Calu3 (cell line): ENCODE results near the gene RBPMS2. TPM values are rescaled to one million over a fixed set of nuclear protein-coding genes. Genes with fewer than 3 reads are reported as not detected.
A peak's percentile ranks its signal among the peaks of the same experiment; 100 is the strongest.

Experiments used
- BruUV-seq: library from RNA; stranded (reverse); fragments of 400-500 nt; replicated peaks from 2 replicates; lab custom pipeline; 2021; lab: Mats Ljungman, UMichigan
- CTCF ChIA-PET: fragments of 300-600 bp; sonication (Branson Sonifier 250); formaldehyde crosslinking; loops from one replicate; lab custom pipeline; 2022; ENCODE audit warnings: antibody characterized with exemption; lab: Charles Lee
- DNase-seq: peaks from one replicate; pipeline ENCODE4 v3.0.0; 2022
- H3K27ac Mint-ChIP-seq: one replicate; pipeline ENCODE4 v1.8.0; 2022; ENCODE audit warnings: mixed read lengths; ENCODE audit not compliant: unreplicated experiment
- H3K27me3 Mint-ChIP-seq: one replicate; pipeline ENCODE4 v1.8.0; 2022; ENCODE audit warnings: mixed read lengths; ENCODE audit not compliant: unreplicated experiment
- H3K36me3 Mint-ChIP-seq: one replicate; pipeline ENCODE4 v1.8.0; 2022; ENCODE audit warnings: mild to moderate bottlenecking, moderate library complexity, mixed read lengths; ENCODE audit not compliant: insufficient read depth, unreplicated experiment
- H3K4me1 Mint-ChIP-seq: one replicate; pipeline ENCODE4 v1.8.0; 2022; ENCODE audit warnings: mild to moderate bottlenecking, low read depth, mixed read lengths; ENCODE audit not compliant: unreplicated experiment
- H3K4me3 Mint-ChIP-seq: one replicate; pipeline ENCODE4 v1.8.0; 2022; ENCODE audit warnings: mild to moderate bottlenecking, low read depth, moderate library complexity, mixed read lengths; ENCODE audit not compliant: unreplicated experiment
- H3K9me3 Mint-ChIP-seq: one replicate; pipeline ENCODE4 v1.8.0; 2022; ENCODE audit warnings: low read depth, mixed read lengths; ENCODE audit not compliant: unreplicated experiment
- CTCF ChIP-seq: fragments of 200-600 bp; IDR thresholded peaks from one replicate; pipeline ENCODE4 v1.8.0; 2022; ENCODE audit warnings: antibody characterized with exemption; ENCODE audit not compliant: unreplicated experiment
- intact Hi-C: fragments of 100-400 bp; cut with micrococcal nuclease; formaldehyde crosslinking; loops from one replicate; pipeline ENCODE4 v1.10.0; 2022; ENCODE audit not compliant: unreplicated experiment
- total RNA-seq: library from RNA; stranded (reverse); gene quantifications from 2 replicates; pipeline ENCODE4 v1.2.3, GENCODE V29; 2022

Gene RBPMS2
- total RNA-seq, 1 experiment from 2014 or later: 1.4 TPM

- Mint-ChIP-seq H3K4me3 (no peak overlapping the region), H3K9me3 (no peaks in the 10 kb centered on the region), H3K27me3 (peaks cover 34% of the 10 kb centered on the region), H3K36me3 (no peaks in the 10 kb centered on the region), H3K27ac (no peak overlapping the region), H3K4me1 (no peaks in the 10 kb centered on the region)
- intact Hi-C loops: no loop called here
- DNase-seq: peak; percentile 32
- no TSS peak for BruUV-seq
- CTCF ChIA-PET: interaction anchor here (0.5 to 1.6 kb wide), 4 partner anchors 9 to 70 kb away, joined by 4 to 5 read pairs (median 4); no protein-coding TSS in a partner anchor
- no peak for TF ChIP-seq CTCF
These were observed 34.8 kb downstream of the RBPMS2 start for GRCh38 chr15:64740311-64741170.

GRCh38 chr15:64739577-64740143, 35.7 kb downstream of the RBPMS2 start:
- no peak overlapping the region for H3K4me3 Mint-ChIP-seq
- intact Hi-C loops: no loop called here
- peaks cover 34% of the 10 kb centered on the region for H3K27me3 Mint-ChIP-seq
- no peaks in the 10 kb centered on the region for H3K4me1 Mint-ChIP-seq
- CTCF ChIA-PET: no interaction called here
- H3K36me3 Mint-ChIP-seq: no peaks in the 10 kb centered on the region
- no TSS peak for BruUV-seq
- no peaks in the 10 kb centered on the region for H3K9me3 Mint-ChIP-seq
- DNase-seq: no peak
- TF ChIP-seq CTCF: no peak
- H3K27ac Mint-ChIP-seq: no peak overlapping the region

- CTCF ChIA-PET: no interaction called here
- Mint-ChIP-seq H3K27me3 (peaks cover 34% of the 10 kb centered on the region), H3K27ac (no peak overlapping the region), H3K9me3 (no peaks in the 10 kb centered on the region), H3K4me1 (no peaks in the 10 kb centered on the region), H3K4me3 (no peak overlapping the region), H3K36me3 (no peaks in the 10 kb centered on the region)
- no TSS peak for BruUV-seq
- intact Hi-C loops: no loop called here
- no peak for DNase-seq
- no peak for TF ChIP-seq CTCF
These were observed 36.2 kb downstream of the RBPMS2 start for GRCh38 chr15:64739156-64739555.

- H3K36me3 Mint-ChIP-seq: no peaks in the 10 kb centered on the region
These were observed 36.9 kb downstream of the RBPMS2 start for GRCh38 chr15:64738226-64739095.

More at GRCh38 chr15:64738226-64739095, 36.9 kb downstream of the RBPMS2 start:
- CTCF ChIA-PET: no interaction called here
- Mint-ChIP-seq H3K27ac (no peak overlapping the region), H3K9me3 (no peaks in the 10 kb centered on the region), H3K4me3 (no peak overlapping the region), H3K4me1 (no peaks in the 10 kb centered on the region), H3K27me3 (peaks cover 34% of the 10 kb centered on the region)
- no peak for TF ChIP-seq CTCF
- BruUV-seq: no TSS peak
- no peak for DNase-seq
- intact Hi-C loops: no loop called here
